ENCODE measurements around the gene FNIP2.

DNA sequence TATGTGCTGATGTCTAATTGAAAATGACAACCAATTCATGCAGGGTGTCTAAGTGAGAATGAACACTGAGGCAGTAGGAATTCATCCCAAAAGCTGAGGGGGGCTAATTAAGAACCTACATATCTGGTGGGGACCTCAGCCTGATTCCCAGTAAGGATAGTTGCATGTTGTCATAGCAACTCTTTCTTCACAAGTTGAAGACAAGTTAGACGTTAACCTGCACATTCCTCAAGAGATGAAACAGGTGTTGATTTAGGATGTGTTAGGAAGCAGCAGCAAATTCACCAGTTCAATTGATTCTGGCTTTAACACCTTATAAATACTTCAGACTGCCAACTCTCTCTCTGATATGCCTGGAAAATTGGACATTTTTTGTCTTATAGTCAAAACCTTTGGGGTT is 7.3 kb downstream of the FNIP2 start:
- TF ChIP-seq POLR2AphosphoS5 (IDR thresholded peaks at IDR 0.05) (no peak), EP300 (IDR thresholded peaks at IDR 0.05) (no peak), POLR2A (IDR thresholded peaks at IDR 0.05) (no peak)
- TF ChIP-seq, protein P1, sequence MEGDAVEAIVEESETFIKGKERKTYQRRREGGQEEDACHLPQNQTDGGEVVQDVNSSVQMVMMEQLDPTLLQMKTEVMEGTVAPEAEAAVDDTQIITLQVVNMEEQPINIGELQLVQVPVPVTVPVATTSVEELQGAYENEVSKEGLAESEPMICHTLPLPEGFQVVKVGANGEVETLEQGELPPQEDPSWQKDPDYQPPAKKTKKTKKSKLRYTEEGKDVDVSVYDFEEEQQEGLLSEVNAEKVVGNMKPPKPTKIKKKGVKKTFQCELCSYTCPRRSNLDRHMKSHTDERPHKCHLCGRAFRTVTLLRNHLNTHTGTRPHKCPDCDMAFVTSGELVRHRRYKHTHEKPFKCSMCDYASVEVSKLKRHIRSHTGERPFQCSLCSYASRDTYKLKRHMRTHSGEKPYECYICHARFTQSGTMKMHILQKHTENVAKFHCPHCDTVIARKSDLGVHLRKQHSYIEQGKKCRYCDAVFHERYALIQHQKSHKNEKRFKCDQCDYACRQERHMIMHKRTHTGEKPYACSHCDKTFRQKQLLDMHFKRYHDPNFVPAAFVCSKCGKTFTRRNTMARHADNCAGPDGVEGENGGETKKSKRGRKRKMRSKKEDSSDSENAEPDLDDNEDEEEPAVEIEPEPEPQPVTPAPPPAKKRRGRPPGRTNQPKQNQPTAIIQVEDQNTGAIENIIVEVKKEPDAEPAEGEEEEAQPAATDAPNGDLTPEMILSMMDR (IDR thresholded peaks at IDR 0.05), result no peak

Data from upper lobe of left lung (tissue), 4 donors.